ENCODE measurements around the gene PPFIBP1.
"Not testable (repeated sequence)": the region's sequence is repeated elsewhere in the genome, so short reads cannot be mapped to it uniquely, and the experiment has no call there.

PPFIBP1 gene

DNA sequence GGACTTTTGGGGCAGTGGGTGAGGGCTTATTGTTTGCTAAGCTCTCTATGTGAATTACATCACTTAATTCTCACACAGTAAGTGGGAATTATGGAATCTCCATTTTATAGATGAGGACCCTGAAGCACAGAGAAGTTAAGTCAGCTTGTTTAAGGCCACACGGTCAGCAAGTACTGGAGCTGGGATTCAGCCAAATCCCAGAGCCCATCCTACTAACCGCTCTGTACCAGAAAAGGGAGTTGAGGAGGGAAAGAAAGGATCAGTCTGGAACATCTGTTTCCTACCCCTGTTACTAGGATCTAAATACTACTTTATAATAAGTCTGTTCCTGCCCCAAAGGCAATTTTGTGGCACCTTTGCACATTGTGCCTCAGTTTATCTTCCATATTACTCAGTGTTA lies 42.6 kb downstream of the PPFIBP1 start:
- DNase-seq (ENCODE audit: low read depth) = no peak

DNA sequence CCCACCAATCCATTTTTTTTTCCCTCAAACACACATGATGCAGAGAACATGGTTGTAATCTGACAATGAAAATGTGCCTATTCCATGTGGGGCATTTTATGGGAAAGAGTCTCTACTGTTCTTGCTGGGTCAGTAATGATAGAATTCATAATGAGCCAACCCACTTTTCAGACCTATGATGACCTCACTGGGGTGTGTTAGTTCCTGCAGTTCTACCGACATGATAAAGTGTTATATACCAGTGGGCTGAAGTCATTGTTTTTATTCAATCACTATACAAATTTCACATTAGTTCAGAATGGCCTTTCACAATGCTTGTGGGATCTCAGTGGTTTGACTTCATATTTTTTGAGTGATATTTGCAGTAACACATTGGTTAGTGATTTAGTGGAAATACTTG lies 47.5 kb downstream of the PPFIBP1 start:
- DNase-seq (ENCODE audit: low read depth) = peak; percentile 88

- DNase-seq (ENCODE audit: low read depth) = peak; percentile 51
Measured at GRCh38 chr12:27572486-27573255, 48.7 kb downstream of the PPFIBP1 start.

- peak; percentile 99 for DNase-seq (ENCODE audit: low read depth)
Measured at GRCh38 chr12:27573972-27574371, 50.0 kb downstream of the PPFIBP1 start.

DNA sequence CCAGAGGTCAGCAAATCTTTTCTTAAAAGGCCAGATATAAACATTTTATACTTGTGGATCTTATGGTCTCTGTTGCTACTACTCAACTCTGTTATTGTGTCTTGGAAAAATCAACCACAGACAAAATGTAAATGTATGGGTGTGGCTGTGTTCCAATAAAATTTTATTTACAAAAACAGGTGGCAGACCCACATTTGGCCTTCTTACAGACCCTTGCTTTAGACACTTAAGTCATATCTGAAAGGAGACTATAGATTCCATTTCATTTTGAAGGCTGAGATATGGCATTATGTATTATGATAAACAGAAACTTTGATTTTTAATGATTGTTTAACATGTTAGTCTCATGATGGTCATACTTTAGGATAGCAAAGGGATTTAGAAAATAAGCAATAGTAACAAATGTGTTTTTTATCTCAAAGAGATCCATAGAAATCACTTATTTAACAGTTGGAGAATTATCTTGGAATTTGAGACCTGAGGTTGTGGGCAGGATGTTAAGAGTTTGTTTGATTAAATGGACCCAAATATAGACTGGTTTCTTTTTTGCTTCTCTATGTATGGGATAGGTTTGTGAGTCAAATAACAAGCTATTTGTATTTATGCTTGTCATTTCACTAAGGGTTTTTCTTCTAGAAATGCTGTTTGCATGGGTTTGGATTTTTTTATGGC lies 51.2 kb downstream of the PPFIBP1 start:
- peak; percentile 36 for DNase-seq (ENCODE audit: low read depth)

DNA sequence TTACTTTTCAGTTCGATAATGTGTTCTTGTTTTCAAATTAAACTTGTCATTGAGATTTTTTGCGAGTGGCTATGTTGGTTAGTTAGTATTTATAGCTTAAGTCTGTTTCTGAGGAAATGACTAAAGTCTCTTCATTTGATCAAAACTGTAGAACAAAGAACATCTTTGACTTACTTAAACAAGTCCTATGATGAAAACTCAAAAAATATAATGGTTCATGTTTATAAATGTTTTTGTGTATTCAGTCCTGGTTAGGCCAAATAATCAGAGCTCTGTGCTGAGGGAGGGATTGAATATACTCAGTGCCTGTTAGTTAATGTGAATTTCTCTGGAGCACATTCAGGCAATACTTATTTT lies 51.7 kb downstream of the PPFIBP1 start:
- DNase-seq (ENCODE audit: low read depth) = no peak

- DNase-seq (ENCODE audit: low read depth) = no peak
Measured at GRCh38 chr12:27576667-27577347, 52.8 kb downstream of the PPFIBP1 start.

- peak; percentile 41 for DNase-seq (ENCODE audit: low read depth)
Measured at GRCh38 chr12:27577688-27578087, 53.7 kb downstream of the PPFIBP1 start.

- DNase-seq (ENCODE audit: low read depth) = no peak
Measured at GRCh38 chr12:27578689-27579372, 54.8 kb downstream of the PPFIBP1 start.

DNA sequence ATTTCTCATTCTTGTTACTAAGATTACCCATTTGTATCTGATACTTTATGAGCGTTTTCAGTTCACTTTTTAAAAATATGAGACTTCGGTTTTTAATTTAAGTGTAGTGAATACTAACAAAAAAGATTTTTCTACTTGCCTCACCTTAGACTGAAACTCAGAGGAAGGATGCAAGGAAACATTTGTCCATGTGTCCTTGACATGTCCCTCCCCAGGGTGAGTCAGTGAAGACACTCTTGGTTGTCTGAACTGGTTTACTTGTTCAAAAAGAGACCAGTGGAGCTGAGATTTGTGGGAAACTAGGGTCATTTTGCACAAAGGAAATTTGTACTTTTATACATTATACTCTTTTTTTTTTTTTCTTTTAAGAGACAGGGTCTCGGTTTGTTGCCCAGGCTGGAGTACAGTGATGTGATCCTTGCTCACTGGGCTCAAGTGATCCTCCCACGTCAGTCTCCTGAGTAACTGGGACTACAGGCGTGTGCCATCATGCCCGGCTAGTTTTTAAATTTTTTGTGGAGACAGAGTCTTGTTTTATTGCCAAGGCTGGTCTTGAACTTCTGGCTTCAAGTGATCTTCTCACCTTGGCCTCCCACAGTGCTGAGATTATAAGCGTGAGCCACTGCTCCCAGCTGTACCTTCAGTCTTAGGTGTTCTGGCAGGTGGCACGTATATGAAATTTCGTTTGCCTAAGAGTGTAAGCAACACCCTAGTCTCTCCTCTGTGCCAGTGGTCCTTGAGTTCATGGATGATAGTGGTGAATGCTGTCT lies 56.7 kb downstream of the PPFIBP1 start:
- DNase-seq (ENCODE audit: low read depth) = no peak

DNA sequence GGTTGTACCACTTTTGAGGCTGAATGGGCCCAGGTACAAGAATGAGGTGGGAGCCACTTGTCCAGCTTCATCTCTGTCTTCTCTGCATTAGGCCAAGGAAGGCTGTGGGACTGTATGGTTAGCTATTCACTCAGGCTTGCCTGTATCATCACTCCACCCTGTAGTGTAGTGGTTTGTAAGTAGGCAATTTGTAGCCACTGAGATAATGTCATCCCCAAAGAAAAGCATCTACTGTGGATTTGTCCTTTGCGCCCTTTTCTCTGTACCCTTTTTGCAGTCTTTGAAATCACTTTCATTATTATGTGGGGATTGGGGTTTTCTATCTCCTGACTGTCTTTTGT lies 57.3 kb downstream of the PPFIBP1 start:
- DNase-seq (ENCODE audit: low read depth) = not testable (repeated sequence)

DNA sequence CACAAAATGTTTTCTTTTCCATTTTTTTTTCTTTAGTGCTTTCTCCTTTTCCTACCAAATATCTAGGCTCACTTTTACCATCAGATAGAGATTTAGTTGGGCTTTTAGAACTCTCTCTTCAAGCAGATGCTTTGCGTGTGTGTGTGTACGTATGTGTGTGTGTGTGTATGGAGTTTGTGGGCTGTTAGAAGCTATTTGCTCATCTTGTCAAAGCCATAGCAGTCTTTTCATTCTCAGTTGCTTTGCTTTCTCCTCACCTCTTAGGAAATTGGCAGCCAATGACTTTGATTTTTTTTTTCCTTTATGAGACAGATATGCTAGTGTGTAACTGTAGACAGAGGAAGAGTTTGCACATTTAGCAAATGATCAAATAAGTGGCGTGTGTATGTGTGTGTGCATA lies 57.8 kb downstream of the PPFIBP1 start:
- not testable (repeated sequence) for DNase-seq (ENCODE audit: low read depth)

DNA sequence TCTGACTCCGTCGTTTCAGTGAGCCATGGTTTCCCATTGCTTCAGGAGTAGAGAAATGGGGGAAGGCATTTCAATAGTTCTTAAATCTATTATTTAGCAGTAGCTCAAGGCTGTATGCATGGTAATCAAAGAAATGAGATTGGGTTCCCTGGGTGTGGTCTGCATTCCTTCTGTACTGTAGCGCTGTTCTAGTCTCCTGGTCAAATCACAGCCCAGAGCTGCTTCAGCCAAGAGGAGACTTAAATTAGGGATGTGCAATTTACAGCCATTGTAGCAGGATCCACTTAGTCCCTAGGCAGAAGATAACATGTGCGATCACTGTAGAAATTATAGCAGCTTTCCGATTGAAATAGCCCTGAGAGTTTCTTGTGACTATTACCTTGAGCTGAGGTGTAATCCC lies 58.4 kb downstream of the PPFIBP1 start:
- DNase-seq (ENCODE audit: low read depth) = not testable (repeated sequence)

GRCh38 chr12:27583057-27583797 lies 59.2 kb downstream of the PPFIBP1 start:
- no peak for DNase-seq (ENCODE audit: low read depth)

- no peak for DNase-seq (ENCODE audit: low read depth)
Measured at GRCh38 chr12:27583981-27584380, 60.0 kb downstream of the PPFIBP1 start.

- DNase-seq (ENCODE audit: low read depth) = no peak
Measured at GRCh38 chr12:27585739-27586265, 61.8 kb downstream of the PPFIBP1 start.

- DNase-seq (ENCODE audit: low read depth) = peak; percentile 45
Measured at GRCh38 chr12:27588075-27588730, 64.2 kb downstream of the PPFIBP1 start.

DNA sequence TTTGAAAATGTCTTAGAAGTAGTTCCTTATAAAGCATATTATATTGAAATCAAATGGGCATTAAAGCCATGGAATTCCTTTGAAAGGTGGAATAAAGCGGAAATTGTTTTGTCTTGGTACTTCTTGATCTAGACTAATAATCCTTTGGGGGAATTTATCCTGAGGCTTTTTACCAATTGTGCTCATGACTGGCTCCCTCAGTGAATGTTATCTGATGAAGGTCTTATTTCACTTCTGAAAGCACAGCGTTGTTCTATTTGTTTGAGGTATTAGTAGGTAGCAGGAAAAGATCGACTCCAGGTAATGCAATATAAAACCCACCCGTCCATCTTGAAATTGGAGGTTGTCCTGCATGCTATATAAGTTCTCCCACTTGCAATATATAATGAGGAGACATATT lies 64.8 kb downstream of the PPFIBP1 start:
- no peak for DNase-seq (ENCODE audit: low read depth)

DNA sequence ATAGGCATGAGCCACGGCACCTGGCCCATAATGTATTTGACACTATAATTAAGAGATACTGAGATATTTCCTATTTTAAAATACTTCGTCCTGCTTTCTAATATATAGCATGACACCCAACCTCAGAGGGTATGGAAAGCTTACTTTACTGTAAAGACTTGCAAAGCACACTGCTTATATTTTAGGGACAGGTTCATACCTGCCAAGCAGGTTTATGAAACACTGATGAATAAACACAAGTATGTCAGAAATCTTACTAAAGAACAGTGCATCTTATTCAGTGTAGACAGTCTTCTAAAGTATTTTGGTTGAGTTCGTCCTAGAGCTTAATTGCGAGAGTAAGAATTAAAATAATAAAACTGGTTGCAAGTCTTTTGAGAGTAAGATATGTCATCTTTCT lies 65.4 kb downstream of the PPFIBP1 start:
- no peak for DNase-seq (ENCODE audit: low read depth)

DNA sequence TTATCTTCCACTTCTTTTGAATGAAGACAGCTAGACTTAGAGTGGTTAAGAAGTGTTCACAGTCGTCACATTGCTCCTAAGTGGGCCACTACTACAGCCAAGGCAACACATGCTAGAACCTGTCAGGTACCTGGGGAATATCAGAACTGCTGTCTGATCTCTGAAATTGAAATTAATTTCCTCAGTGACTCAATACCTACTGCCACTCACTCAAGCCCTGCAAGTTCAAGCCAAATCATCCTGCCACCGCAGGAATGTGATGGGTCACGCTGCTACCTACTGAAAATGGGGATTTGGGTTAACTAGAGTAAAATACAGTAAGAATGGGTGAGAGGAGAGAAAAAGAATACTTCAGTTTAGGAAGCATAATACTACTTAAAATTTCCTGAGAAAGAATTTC lies 67.7 kb downstream of the PPFIBP1 start:
- not testable (repeated sequence) for DNase-seq (ENCODE audit: low read depth)

All from ELR (cell line).